Subcutaneous adipose tissue (tissue), 4 donors: ENCODE data around the gene NPR3. TPM values are rescaled to one million over a fixed set of nuclear protein-coding genes. Genes with fewer than 3 reads are reported as not detected.

Source experiments
- total RNA-seq, 4 donors: library from RNA; depleted of rRNA; stranded (reverse); fragments of >200 nt; gene quantifications; one replicate each; pipeline ENCODE4 v1.1.0, GENCODE V29; 2016
- TF ChIP-seq, protein P1 (sequence below): fragments of 450-650 bp; IDR thresholded peaks from one replicate; pipeline ENCODE4 v1.5.1; 2016; ENCODE audit warnings: low read depth, mild to moderate bottlenecking, control low read depth, antibody characterized with exemption, moderate library complexity

NPR3 gene
- total RNA-seq, 4 donors from 2014 or later = 5.6 to 45.4 (median 23.0) TPM

DNA sequence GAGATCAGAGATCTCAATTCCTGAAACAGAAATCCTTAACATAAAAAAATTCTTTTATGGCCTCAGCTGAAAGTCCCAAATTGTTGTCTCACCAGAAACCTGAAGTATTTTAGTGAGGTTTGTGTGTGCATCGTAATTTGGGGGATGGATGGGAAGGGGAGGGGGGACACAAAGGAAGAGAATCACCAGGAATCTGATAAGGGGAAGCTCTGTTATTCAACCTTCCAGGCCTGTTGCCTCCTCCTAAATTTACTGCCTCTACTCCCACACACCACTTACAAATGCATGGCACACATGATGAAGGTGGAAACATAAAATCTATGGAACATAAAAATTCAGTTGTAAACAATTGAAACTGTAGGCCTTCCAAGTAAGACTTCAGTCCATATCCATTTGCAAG, 97.7 kb downstream of the NPR3 start:
- TF ChIP-seq, protein P1, sequence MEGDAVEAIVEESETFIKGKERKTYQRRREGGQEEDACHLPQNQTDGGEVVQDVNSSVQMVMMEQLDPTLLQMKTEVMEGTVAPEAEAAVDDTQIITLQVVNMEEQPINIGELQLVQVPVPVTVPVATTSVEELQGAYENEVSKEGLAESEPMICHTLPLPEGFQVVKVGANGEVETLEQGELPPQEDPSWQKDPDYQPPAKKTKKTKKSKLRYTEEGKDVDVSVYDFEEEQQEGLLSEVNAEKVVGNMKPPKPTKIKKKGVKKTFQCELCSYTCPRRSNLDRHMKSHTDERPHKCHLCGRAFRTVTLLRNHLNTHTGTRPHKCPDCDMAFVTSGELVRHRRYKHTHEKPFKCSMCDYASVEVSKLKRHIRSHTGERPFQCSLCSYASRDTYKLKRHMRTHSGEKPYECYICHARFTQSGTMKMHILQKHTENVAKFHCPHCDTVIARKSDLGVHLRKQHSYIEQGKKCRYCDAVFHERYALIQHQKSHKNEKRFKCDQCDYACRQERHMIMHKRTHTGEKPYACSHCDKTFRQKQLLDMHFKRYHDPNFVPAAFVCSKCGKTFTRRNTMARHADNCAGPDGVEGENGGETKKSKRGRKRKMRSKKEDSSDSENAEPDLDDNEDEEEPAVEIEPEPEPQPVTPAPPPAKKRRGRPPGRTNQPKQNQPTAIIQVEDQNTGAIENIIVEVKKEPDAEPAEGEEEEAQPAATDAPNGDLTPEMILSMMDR = no peak

DNA sequence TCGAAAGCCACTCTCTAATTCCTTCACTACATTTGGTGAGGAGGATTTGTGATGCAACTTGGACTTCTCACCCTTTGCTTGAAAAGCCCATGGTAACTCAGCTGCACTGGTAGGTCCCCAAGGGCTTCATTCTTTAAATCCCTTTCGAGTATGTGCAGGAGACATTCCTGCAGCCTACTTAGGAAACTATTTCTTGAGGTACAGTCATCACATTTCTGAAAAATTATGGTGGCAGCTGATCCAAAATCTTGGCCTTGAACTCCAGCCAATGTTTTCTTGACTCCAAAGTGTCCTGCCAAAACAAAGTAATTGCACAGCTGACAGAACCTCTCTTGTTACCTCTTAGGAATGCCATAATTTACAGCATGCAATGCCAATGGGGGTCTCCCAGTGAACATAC, 99.7 kb downstream of the NPR3 start:
- TF ChIP-seq, protein P1 = no peak

DNA sequence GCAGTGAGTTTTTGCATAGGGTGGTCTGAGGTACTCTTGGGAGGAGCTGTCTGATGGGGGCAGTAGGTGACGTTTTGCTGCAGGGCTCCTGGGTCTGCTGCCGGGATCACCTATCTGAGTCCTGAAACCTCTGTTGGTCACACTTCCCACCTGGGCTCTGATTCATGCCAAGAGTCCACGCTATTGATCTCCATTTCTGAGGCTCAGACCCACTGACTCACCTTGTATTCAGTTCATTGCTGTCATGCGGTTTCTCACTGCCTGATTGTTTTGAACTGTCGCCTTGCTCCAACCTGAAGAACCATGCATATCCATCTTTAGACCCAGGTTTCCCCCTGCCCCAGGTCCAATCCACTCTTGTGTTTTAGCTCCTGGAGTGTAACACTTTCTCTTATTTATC, 101.3 kb downstream of the NPR3 start:
- TF ChIP-seq, protein P1 = no peak

DNA sequence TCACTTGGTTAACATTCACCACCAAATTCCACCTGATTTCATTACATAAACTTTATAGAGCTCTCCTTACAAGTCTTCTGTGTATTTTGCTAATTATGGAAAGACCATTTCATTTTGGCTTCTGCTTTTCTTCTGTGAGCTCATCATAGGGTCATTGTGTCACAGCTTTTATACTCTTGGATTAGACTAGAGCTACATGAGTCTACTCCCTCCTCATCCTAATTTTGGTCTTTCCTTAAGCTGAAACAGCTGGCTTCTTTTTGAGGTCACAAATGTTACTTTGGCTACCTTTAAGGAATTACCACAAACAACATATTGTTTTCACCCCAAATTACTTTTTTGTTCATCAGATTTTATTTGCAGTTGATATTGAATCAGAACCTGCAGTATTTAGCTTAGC, 103.0 kb downstream of the NPR3 start:
- TF ChIP-seq, protein P1 = no peak

DNA sequence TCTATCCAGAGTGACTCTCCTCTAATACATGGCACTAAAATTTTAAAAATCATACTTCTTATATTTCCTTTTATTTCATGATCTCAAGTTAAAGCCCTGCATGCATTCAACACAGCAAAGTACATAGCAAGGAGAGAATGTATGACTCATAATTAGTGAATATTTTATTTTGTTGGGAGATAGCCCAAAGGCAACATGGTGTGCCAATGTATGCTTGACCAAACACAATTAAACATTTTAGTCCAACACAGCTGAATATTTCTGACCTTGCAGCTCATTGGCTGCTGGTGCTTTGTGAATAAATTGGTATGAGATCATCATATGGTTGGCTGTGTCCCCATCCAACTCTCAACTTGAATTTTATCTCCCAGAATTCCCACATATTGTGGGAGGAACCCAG, 103.5 kb downstream of the NPR3 start:
- TF ChIP-seq, protein P1 = no peak

DNA sequence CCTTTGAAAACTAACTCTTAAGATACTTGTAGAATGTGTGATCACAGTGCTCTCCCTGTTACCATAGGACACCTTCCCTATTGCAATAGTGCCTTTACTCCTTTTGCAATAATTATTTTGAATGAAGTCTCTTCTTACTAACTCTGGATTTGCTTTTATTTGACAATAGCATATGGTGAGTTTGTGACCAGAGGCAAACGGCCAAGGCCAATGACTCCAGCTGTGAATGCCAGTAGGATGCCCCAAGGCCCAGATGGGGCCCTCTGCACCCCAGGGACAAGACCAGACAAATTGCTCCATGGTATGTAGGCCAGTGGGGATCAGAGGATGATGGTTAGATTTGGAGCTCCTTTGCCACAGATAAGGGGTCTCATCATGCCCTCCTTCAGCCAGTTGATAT, 116.9 kb downstream of the NPR3 start:
- TF ChIP-seq, protein P1 = no peak

DNA sequence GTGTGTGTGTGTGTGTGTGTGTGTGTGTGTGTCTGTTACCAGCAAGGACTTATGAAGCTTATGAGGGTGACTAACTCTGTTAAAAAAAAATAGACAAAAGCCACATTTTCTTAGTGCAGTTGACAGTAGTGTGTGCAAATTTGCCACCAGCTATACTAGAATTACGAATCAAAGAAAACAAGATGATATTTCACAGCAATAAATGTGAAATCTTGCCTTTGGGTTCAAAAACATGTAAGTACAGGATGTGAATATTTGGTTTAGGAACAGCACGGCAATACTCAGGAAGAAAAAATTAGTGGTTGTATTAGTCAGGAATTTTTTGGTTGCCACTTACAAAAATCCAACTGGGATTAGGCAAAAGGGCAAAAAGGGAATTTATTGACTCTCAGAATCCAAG, 117.4 kb downstream of the NPR3 start:
- TF ChIP-seq, protein P1 = no peak

DNA sequence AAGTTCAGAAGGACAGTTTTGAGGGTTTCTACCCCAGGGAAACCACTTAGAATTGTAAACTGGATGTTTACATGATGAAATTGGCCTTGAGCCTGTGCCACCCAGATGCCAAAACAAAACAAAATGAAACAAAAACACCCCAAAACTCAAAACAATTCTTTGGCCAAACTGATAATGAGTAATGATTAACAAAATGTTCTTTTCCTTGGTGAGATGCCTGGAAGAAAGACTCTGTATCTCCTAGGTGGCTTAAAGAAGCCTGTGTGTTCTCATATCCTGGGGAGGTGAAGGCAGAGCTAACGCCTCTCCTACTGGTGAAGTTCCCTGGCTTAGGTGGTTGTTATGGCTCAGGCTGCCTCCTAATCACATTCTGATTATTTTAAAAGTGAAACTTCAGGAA, 120.5 kb downstream of the NPR3 start:
- TF ChIP-seq, protein P1 = no peak
